GM21528 (cell line): ENCODE data around the gene SYT7.
"Not testable (repeated sequence)": the region's sequence is repeated elsewhere in the genome, so short reads cannot be mapped to it uniquely, and the experiment has no call there.

Experiments used
- ATAC-seq: cut with Tn5 transposase; IDR thresholded peaks from one replicate; pipeline ENCODE4 v1.9.1; 2021; ENCODE audit warnings: mild to moderate bottlenecking, moderate library complexity; ENCODE audit not compliant: unreplicated experiment, low FRiP score

The SYT7 gene, protein sequence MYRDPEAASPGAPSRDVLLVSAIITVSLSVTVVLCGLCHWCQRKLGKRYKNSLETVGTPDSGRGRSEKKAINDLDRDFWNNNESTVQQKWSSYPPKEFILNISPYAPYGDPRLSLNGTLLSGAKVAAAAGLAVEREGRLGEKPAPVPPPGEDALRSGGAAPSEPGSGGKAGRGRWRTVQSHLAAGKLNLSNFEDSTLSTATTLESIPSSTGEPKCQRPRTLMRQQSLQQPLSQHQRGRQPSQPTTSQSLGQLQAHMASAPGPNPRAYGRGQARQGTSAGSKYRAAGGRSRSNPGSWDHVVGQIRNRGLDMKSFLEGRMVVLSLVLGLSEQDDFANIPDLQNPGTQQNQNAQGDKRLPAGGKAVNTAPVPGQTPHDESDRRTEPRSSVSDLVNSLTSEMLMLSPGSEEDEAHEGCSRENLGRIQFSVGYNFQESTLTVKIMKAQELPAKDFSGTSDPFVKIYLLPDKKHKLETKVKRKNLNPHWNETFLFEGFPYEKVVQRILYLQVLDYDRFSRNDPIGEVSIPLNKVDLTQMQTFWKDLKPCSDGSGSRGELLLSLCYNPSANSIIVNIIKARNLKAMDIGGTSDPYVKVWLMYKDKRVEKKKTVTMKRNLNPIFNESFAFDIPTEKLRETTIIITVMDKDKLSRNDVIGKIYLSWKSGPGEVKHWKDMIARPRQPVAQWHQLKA

DNA sequence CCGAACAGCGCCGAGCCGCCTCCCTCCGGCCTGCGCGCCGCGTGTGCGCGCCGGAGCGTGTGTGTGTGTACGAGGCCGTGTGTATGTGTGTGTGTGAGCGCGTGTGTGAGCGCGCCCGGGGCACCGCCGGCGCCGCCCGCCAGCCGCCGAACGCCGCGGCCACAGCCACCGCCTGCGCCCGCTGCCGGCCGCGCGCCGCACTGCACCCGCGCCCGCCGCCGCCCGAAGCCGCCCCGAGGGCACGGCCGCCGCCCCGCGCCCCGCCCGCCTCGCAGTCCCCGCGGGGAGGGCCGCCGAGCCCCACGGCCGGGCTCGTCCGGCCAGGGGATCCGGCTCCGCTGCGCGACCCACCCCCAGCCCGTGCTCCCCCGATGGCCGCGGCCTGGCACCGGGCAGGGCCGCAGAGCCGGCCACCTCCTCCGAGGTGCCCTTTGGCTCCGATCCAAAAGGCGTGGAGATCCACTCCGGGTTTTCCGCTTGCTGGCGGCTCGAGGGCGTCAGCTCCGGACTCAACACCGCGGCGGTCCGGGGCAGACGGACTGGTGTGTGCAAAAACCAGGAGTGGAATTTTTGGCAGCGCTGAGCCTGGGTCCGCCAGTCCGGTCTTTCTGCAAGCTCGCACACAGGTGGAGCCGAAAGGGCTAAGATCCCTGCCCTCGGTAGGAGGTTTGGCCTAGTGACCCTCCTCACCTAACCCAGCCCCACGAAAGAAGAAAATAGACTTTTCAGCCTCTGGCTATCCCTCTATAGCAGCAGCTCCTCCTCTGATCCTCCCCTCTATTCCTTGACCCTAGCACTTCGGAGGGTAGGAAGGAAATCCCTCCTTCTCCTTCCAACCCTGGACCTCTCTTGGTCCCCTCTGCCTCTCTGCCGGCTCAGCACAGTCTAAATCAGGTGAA, at the start of gene SYT7:
SYT7 (minus strand) TSS at position 47 of the 899 bp plus-strand sequence. CDS start 256 bp downstream, outside the sequence.
- ATAC-seq = peak; percentile 71

DNA sequence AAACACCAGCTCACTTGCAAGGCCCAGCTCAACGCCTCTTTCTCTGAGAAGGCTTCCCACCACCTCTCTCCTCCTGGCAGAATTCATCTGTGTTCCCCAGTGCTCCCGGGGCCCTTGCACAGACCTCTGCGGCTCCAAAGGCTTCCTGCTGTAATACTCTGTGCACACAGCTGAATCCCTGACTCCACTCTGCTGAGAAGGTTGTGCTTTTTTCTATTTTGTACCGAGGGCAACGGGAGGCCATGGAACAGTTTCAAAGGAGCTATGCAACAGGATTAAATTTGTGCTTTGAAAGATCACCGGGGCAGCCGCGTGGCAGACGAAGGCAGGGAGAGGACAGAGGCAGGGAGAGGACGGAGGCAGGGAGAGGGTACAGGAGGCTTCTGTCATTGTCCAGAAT, 49.2 kb upstream of the SYT7 start:
- no peak for ATAC-seq

DNA sequence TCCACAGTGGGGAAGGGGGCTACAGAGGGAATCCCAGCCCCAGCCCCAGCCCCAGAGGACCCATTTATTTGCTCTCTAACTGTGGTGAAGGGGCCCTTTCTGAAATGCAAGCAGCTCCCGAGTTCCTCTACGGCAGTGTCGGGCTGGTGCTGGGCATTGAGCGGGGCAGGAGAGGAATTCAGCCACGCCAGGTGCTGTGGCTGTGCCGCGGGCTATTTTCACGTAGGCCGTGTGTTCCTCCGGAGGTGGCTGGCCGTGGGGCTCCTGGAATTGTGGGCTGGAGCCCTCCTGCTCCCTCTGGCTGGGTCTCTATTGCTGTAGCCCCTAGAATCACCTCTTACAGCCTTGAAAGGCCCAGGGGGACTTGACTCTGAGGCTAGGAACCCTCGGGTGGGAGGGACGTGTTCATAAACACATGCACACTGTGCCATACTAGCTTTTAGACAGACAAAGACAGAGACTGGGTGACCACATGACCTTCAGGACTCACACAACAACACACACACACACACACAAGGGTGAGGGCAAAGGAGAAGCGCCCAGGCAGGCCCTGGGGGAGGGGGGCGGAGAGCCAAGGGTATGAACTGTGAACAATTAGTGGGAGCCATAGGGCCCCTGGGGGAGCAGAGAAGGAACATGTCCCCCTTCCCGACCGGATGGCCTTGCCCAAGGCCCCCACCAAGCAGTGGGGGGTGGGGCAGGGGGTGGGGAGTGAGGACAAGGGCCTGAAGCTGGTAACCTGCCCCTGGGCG, 48.4 kb upstream of the SYT7 start:
- ATAC-seq = no peak

DNA sequence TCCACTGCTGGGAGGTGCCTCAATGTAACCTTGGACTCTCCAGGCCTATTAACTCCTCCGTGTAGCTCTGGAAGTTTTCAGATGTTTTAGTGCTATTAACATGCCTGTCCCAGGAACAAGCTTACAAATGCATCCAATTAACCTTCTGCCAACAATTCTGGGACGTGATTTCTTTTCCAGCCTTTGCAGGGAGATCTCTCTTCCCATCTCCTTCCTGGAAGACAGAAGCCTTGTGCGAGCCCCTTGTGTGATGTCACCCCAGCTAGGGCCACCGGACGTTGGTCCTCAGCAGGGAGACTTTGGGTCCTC, 47.7 kb upstream of the SYT7 start:
- no peak for ATAC-seq

DNA sequence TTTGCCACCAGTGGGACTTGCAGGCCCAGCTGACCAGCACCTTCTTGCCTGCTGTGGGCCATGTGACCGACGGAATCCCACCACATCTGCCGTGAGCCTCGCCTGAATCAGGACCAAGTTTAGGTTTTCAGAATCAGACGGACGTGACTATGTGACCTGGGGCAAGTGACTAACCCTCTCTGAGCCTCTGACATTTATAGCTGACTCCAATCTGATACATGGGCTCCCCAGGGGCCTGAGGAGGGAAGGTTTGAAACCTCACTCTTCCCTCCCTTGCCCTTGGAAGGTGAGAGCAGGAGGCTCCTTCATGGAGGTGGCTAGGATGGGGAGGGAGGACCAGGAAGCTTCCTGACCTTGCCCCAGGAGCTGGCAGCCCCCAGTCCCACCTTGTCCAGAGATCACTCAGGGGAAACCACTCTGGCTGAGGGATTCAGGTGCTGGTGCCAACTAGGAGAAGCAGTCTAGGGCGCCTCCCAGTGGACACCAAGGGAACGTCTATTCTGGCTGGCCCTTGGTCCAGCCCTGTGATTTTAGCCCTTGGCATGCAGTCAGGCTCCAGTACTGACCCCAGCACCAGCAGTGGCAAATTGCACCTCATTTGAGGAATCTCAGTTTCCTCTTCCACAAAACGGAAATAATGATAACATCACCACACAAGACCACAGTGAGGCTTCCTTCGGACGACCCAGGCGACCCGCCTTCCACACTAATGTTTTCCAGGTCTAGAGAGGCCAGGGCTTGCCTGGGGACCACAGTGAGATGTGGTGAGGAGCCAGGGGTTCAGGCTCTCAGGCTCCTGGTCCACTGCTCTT, 47.2 kb upstream of the SYT7 start:
- ATAC-seq = no peak

DNA sequence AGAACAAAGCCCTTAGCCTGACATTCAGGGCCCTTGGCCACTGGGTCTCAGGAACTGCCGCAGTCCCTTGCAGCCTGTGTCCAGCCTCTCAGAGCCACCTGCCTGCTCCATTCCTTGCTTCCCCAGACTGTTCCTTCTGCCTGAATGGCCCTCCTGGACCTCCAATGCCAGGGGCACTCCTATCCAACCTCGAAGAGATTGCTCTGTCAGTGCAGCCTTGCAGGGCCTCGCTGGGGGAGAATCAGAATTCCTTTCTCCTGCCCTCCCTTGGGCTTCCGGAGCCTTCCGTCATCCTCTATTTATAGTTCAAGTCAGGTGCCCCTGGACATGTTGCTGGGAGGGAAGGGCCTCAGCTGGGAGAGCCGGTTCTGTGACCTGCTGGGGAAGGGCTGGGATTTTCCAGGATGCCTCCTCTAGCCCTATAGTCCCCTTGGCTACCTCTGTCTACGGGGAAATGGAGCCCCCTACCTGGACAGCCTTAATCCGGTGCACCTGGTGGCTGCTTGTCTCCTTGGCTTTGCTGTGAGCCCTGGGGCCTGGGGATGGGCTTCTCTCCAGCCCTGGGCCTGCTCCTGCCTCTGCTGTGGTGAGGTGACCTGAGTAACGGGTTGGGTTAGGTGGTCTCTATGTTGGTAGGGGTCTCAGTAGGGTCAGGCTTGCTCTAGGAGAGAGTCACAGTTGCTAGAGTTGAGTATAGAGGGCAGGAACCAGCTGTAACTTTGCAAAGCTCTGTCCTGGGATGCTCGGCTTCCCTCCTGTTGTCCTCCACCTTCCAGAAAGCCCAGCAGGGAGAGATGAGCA, 45.9 kb upstream of the SYT7 start:
- no peak for ATAC-seq

DNA sequence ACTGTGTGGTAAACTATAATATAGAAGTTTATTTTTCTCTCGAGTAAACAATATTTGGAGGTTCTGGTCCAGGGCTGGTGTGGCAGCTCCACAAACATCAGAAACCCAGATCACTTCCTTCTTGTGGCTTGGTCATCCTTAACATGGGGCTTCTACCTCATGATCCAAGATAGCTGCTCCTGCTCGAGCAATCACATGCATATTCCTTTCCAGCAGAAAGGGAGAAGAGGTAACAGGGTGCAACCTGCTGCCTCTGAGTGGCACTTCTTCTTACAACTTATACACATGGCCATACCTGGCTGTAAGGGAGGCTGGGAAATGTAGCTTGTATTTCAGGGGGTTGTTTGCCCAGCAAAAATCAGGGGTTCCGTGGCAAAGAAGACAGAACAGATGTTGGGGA, 44.6 kb upstream of the SYT7 start:
- no peak for ATAC-seq

DNA sequence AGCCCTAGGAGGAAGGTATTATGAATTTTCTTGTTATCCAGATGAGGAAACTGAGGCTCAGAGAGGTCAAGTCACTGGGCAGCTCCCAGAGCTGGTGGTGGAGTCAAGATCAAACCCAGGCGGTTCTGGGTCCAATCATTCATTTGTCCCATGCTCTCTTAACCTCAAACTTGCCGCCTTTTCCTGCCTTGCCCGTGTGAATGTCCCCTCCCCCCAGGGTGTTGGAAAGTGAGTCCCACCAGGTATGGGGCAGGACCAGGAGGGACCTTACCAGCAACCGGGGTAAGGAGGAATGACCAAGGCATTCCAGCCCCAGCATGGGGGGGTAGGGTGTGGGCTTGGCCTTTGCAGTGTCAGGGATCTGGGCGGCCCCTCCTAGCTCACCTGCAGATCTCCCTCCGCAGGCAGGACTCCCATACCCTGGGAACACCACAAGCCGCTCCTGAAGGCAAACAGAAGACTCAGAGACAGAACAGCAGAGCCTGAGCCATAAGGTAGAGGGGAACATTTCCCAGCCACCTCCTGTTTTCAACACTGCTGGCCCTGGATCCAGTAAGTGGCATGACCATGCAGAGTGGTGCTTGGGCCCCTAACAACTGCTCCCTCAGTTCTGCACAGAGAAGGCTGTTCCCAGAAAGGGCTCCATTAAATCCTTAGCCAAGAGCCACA, 41.2 kb upstream of the SYT7 start:
- ATAC-seq = no peak

DNA sequence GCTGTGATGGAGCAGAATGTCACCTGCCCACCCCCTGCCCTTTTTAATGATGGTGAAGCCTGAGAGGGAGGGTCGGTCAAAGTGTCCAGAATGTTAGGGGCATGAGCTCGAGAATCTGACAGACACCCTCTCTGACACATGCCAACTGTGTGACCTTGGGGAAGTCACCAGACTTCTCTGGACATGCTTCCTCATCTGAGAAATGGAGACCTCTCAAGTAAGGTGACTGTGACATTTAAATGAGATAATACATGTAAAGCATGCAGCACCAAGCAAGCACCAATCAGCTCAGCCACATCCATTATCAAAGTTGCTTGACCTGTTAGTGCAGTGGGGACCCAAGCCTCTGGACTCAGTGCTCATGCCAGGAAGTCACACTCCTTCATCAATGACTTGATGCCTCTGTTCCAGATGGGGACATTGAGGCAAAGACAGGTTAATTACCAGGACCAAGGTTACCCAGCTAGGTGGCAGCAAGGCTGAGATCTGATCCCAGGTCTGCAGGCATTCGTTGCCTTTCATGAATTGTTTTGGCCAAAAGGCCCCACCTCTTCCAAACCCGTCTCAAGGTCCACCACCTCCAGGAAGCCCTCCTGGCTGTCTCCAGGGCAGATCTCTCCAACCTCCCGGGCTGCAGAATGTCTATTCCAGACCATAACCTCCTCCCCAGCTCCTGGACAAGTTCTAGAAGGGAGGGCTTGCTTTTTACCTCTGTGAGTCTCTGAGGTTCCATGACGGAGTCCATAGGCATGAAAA, 38.8 kb upstream of the SYT7 start:
- ATAC-seq = no peak

DNA sequence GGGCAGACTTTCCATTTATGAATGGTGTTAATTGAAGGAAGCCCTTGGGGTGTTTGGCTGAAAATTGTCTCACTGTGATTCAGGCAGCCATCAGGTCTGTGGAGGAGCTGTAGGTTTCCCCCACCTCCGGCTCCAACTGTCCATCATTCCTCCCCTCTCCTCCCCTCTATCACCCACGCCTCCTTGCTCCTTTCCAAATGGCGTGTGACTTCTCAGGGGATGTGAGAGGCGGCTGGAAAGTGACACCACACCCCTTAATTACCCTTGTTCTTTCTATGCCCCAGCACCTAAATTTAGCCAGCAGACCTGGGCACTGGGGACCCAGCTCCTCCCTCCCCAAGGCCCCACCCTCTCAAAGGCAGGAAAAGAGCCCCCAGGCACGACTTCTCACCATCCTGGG, 38.1 kb upstream of the SYT7 start:
- ATAC-seq = no peak

DNA sequence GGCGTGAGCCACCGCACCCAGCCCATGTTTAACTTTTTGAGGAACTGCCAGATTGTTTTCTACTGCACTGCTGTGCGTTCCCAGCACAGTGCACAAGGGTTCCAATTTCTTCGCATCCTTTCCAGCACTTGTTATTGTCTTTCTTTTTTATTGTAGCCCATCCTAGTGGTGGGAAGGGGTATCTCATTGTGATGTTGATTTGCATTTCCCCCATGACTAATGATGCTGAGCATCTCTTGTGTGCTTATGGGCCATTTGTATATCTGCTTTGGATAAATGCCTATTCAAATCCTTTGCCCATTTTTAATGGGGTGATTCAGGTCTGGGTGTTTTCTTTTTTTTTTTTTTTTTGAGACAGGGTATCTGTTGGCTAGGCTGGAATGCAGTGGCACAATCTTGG, 36.6 kb upstream of the SYT7 start:
- no peak for ATAC-seq

DNA sequence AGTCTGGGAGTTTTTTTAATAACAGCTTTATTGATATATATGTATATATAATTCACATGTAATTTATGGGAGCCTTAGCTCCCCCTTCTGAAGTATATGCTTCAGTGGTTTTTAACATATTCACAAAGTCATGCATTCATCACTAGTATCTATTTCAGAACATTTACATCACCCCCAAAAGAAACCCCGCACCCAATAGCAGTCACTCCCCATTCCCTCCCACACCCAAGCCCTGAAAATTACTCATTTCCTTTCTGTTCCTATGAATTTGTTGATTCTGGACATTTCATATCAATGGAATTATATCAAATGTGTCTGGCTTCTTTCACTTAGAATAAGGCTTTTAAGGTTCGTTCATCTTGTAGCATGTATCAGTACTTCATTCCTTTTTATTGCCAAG, 35.6 kb upstream of the SYT7 start:
- ATAC-seq = no peak

DNA sequence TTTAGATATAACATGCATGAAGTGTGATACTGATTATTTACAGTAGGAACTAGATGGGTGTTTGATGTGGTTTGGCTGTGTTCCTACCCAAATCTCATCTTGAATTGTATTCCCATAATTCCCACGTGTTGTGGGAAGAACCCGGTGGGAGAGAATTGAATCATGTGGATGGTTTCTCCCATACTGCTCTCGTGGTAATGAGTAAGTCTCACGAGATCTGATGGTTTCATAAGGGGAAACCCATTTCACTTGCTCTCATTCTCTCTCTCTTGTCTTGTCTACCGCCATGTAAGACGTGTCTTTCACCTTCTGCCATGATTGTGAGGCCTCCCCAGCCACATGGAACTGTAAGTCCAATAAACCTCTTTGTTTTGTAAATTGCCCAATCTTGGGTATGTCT, 33.9 kb upstream of the SYT7 start:
- ATAC-seq = not testable (repeated sequence)

DNA sequence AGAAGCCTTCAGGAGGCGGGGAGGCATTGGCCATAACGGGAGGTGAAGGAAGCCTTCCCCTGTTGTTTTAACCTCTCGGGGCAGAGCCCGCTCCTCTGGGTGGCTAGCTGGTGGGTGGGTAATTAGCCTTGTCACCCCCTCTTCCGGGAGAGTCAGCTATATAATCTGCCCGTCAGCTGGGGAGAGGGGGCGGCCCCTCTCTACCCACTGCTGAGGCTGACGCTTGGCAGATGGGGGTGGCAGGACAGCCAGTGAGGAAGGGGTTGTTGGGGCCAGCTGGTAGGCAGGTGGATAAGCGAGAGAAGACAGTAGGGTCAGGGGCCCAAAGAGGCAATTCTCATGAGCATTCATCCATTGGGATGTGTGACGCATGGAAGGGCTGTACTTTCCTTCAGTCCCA, 33.0 kb upstream of the SYT7 start:
- ATAC-seq = no peak

DNA sequence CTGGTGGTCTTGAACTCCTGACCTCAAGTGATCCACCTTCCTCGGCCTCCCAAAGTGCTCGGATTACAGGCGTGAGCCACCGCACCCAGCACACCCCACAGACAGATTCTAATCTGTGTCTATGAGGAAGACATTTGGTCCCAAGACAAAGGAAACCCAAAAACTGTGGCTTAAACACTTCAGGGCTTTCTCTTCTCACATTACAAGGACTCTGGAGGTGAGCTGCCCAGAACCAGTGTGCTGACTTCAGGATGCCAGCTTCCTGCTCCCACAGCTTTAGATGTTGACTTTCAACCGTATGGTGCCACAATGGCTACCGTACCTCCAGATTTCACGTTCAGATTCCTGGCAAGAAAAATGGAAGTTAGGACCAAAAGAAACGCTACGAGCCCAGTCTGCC, 32.2 kb upstream of the SYT7 start:
- no peak for ATAC-seq

DNA sequence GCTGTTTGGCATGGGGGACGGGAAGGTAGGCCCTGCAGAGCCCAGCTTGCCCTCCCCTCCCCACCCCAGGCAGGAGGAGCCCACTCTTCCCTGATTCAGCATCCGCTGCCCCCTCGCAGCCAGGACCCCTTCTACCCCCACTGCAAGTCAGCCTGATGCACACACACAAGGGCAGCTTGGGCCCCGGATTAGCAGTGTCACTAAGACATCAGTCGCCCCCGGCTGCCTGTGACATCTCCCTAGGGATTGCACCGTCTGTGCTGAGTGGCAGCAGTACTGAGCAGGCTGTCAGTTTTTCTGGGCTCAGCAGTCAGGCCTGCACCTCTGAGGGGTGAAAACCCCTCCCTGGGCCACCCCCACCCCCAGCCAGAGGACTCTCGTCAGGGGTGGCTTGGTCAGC, 30.4 kb upstream of the SYT7 start:
- no peak for ATAC-seq

DNA sequence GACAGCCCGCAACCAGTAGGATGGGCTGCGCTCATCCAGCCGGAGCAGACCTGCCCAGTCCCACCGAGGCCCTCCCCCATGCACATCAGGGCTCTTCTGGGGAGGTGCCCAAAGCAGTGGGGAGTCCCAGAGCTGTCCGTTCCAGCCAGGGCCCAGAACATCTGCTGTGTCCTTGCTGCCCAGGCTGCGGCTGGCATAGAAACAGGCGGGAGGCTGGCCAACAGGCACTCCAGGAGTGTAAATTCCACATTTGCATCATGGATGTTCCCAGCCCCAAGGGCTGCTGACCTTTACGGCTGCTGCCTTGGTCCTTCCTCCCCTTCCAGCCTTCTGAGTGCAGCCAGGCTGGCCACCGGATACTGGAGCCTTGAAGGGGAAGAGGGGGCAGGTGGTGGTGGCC, 30.0 kb upstream of the SYT7 start:
- no peak for ATAC-seq

DNA sequence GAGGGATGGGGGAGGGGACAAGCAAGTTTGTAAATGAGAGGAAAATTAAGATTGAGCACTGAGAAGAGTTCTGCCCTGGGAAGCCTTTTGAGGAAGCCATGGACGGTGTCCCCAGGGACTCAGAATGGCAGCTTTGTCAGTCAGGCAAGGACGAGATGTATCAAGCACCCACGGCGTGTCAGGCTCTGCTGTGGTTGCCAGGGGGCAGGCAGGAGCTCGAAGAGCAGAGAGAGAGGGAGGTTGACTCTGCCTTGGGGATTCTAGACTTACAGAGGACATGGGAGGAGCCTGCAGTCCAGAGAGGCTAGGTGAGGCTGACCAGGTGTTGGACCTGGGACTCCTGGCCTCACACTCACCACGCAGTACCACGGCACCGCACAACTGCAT, 29.1 kb upstream of the SYT7 start:
- ATAC-seq = no peak
